ENCODE results near the gene ANKRD6.

The ANKRD6 gene

DNA sequence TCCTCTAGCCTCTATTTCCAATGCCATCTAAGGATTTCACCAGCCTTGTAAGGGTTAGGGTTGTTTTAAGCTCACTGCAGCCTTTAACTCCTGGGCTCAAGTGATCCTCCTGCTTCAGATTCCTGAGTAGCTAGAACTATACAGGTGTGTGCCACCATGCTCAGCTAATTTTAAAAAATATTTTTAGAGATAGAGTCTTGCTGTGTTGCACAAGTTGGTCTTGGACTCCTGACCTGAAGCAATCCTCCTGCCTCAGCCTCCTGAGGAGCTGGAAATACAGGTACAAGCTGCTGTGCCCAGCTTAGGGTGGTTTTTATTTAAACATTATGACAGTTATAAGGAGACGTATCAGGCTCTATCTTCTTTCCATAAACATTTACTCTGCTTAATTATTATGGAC is 26.5 kb downstream of the ANKRD6 start:
- DNase-seq (ENCODE audit: low spot score in 2 of 2) (no peak), ATAC-seq (replicated peaks; ENCODE audit: extremely low read depth, poor library complexity, severe bottlenecking) (no peak)
- no peaks in the 10 kb centered on the region for H3K4me1 Mint-ChIP-seq
- no peaks in the 10 kb centered on the region for H3K27me3 Mint-ChIP-seq
- H3K27ac Mint-ChIP-seq (ENCODE audit: low read depth) = no peak overlapping the region
- H3K9me3 Mint-ChIP-seq = no peaks in the 10 kb centered on the region
- no peaks in the 10 kb centered on the region for H3K36me3 Mint-ChIP-seq (ENCODE audit: insufficient read depth)
- no peak overlapping the region for H3K4me3 Mint-ChIP-seq

- Mint-ChIP-seq H3K27ac (ENCODE audit: low read depth) (no peak overlapping the region), H3K4me3 (no peak overlapping the region), H3K27me3 (no peaks in the 10 kb centered on the region), H3K36me3 (ENCODE audit: insufficient read depth) (no peaks in the 10 kb centered on the region), H3K9me3 (no peaks in the 10 kb centered on the region), H3K4me1 (no peaks in the 10 kb centered on the region)
- DNase-seq (ENCODE audit: low spot score in 2 of 2) = no peak
- no peak for ATAC-seq (replicated peaks; ENCODE audit: extremely low read depth, poor library complexity, severe bottlenecking)
Measured at GRCh38 chr6:89460713-89461112, 27.8 kb downstream of the ANKRD6 start.

DNA sequence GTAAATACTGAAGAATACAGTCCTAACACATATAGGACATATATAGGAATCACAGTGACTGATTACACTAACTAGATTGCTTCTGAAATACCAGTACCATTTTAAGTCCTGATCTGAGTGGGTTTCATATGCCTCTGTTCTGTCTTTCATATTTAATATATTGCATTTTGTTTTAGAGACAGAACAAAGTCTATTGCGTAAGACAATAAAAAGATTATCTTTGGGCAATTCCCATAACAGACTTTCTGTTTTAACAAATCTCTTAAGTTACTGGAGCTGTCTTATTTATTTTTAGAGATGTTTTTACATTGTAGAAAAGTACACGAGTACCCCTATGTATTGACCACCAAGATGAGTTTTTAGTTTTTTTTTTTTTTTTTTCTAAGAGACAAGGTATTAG is 29.6 kb downstream of the ANKRD6 start:
- Mint-ChIP-seq H3K36me3 (ENCODE audit: insufficient read depth) (no peaks in the 10 kb centered on the region), H3K27me3 (no peaks in the 10 kb centered on the region), H3K27ac (ENCODE audit: low read depth) (no peak overlapping the region), H3K4me1 (no peaks in the 10 kb centered on the region), H3K4me3 (no peak overlapping the region), H3K9me3 (no peaks in the 10 kb centered on the region)
- ATAC-seq (replicated peaks; ENCODE audit: extremely low read depth, poor library complexity, severe bottlenecking) (no peak), DNase-seq (ENCODE audit: low spot score in 2 of 2) (no peak)

DNA sequence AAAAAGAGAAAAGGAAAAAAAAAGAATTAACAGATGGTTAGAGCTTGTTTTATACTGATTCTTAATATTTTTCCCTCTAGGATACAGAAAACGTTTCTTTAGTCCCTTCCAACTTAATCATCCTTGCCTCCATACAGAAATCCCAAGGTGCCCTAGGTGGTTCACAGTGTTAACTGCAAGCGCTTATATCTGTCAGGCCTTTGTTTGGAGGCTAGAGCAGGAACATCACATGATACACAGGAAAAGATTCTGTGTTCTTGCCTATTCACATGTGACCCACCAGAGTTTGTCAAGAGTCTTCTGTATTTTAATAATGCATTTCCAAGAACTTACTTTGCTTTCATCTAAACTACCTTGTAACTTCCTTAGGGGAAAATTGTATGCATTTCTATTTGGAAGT is 31.3 kb downstream of the ANKRD6 start:
- no peak overlapping the region for H3K27ac Mint-ChIP-seq (ENCODE audit: low read depth)
- no peaks in the 10 kb centered on the region for H3K27me3 Mint-ChIP-seq
- H3K4me3 Mint-ChIP-seq = no peak overlapping the region
- DNase-seq (ENCODE audit: low spot score in 2 of 2) = no peak
- H3K4me1 Mint-ChIP-seq = no peaks in the 10 kb centered on the region
- no peaks in the 10 kb centered on the region for H3K36me3 Mint-ChIP-seq (ENCODE audit: insufficient read depth)
- H3K9me3 Mint-ChIP-seq = no peaks in the 10 kb centered on the region
- ATAC-seq (replicated peaks; ENCODE audit: extremely low read depth, poor library complexity, severe bottlenecking) = no peak

DNA sequence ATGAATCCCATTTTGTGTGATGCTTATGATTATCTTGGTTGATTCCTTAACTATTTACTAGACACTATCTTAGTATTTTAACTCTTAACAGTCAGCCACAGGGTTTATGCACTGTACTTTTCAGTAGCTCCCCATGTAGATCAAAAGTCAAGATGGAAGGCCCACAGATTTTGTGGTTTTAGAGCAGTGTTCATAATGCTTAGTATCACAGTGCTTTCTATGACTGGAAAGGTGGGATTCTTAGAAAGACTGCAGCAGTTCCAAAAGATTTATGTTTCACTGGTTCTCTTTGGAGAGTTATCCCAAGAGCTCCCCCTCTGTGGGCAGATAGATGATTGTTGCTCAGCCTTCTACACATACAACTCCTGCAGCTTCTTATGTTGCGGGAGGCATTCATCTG is 34.5 kb downstream of the ANKRD6 start:
- H3K36me3 Mint-ChIP-seq (ENCODE audit: insufficient read depth) = peaks cover 1% of the 10 kb centered on the region
- H3K4me3 Mint-ChIP-seq = no peak overlapping the region
- H3K27ac Mint-ChIP-seq (ENCODE audit: low read depth) = no peak overlapping the region
- ATAC-seq (replicated peaks; ENCODE audit: extremely low read depth, poor library complexity, severe bottlenecking) (no peak), DNase-seq (ENCODE audit: low spot score in 2 of 2) (no peak)
- H3K27me3 Mint-ChIP-seq = no peaks in the 10 kb centered on the region
- H3K4me1 Mint-ChIP-seq = no peaks in the 10 kb centered on the region
- no peaks in the 10 kb centered on the region for H3K9me3 Mint-ChIP-seq

DNA sequence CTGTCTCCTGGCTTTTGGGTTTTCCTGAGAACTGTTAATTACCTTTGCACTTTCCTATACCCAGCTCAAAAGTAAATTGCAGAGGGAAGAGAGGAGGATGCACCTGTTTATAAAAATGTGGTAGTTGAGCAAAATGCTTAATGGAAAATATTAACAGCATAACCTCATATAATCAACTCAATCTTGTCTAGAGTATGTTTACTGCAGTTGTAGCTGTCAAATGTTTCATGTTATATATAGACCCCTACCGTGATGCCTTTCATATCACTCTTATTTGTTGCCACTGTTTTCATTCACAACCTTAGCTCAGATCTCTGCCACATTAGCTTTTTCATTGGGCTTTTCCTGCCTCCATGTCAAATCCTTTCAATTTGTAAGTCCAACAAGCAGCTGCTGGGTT is 36.0 kb downstream of the ANKRD6 start:
- DNase-seq (ENCODE audit: low spot score in 2 of 2) (no peak), ATAC-seq (replicated peaks; ENCODE audit: extremely low read depth, poor library complexity, severe bottlenecking) (no peak)
- Mint-ChIP-seq H3K27ac (ENCODE audit: low read depth) (no peak overlapping the region), H3K9me3 (no peaks in the 10 kb centered on the region), H3K4me3 (no peak overlapping the region), H3K27me3 (no peaks in the 10 kb centered on the region), H3K36me3 (ENCODE audit: insufficient read depth) (peaks cover 1% of the 10 kb centered on the region), H3K4me1 (peaks cover 2% of the 10 kb centered on the region)

GRCh38 chr6:89471287-89471867 is 38.4 kb downstream of the ANKRD6 start:
- Mint-ChIP-seq H3K4me3 (no peak overlapping the region), H3K27me3 (no peaks in the 10 kb centered on the region), H3K9me3 (no peaks in the 10 kb centered on the region), H3K27ac (ENCODE audit: low read depth) (no peak overlapping the region), H3K36me3 (ENCODE audit: insufficient read depth) (peaks cover 1% of the 10 kb centered on the region), H3K4me1 (peaks cover 17% of the 10 kb centered on the region)
- no peak for DNase-seq (ENCODE audit: low spot score in 2 of 2)
- no peak for ATAC-seq (replicated peaks; ENCODE audit: extremely low read depth, poor library complexity, severe bottlenecking)

DNA sequence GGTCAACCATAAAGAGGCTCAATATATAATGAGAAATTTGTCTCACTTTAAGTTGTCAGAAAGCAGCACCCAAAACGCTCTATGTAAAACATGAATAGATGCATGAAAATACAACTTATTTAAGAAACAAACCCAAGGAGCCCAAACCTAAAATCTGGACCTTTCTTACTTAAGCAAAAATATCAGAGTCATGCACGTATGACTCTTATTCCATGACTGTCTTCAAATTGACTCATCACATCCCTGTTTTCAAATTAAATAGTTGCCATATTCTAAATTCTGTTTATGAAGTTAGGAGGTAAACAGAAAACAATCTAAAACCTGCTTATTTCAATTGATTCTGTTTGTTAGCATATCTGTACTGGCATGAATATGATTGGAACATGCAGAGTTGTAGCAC is 42.1 kb downstream of the ANKRD6 start:
- peaks cover 17% of the 10 kb centered on the region for H3K4me1 Mint-ChIP-seq
- peaks cover 1% of the 10 kb centered on the region for H3K36me3 Mint-ChIP-seq (ENCODE audit: insufficient read depth)
- H3K27ac Mint-ChIP-seq (ENCODE audit: low read depth) = peak overlapping the region; percentile 23
- peak overlapping the region; percentile 59 for H3K4me3 Mint-ChIP-seq
- H3K27me3 Mint-ChIP-seq = no peaks in the 10 kb centered on the region
- no peaks in the 10 kb centered on the region for H3K9me3 Mint-ChIP-seq
- DNase-seq (ENCODE audit: low spot score in 2 of 2) (no peak), ATAC-seq (replicated peaks; ENCODE audit: extremely low read depth, poor library complexity, severe bottlenecking) (no peak)

GRCh38 chr6:89475634-89476033 is 42.7 kb downstream of the ANKRD6 start:
- Mint-ChIP-seq H3K27ac (ENCODE audit: low read depth) (peak overlapping the region; percentile 23), H3K9me3 (no peaks in the 10 kb centered on the region), H3K36me3 (ENCODE audit: insufficient read depth) (peaks cover 1% of the 10 kb centered on the region), H3K27me3 (no peaks in the 10 kb centered on the region), H3K4me3 (peak overlapping the region; percentile 59), H3K4me1 (peaks cover 17% of the 10 kb centered on the region)
- ATAC-seq (replicated peaks; ENCODE audit: extremely low read depth, poor library complexity, severe bottlenecking) = peak; percentile 77
- peak in 1 of 2 donors; percentile 18 for DNase-seq (ENCODE audit: low spot score in 2 of 2)

- ATAC-seq (replicated peaks; ENCODE audit: extremely low read depth, poor library complexity, severe bottlenecking) (no peak), DNase-seq (ENCODE audit: low spot score in 2 of 2) (no peak)
- H3K27ac Mint-ChIP-seq (ENCODE audit: low read depth) = no peak overlapping the region
- peaks cover 6% of the 10 kb centered on the region for H3K4me1 Mint-ChIP-seq
- peaks cover 7% of the 10 kb centered on the region for H3K27me3 Mint-ChIP-seq
- H3K9me3 Mint-ChIP-seq = no peaks in the 10 kb centered on the region
- no peaks in the 10 kb centered on the region for H3K36me3 Mint-ChIP-seq (ENCODE audit: insufficient read depth)
- H3K4me3 Mint-ChIP-seq = no peak overlapping the region
Measured at GRCh38 chr6:89479897-89480296, 46.9 kb downstream of the ANKRD6 start.

- ATAC-seq (replicated peaks; ENCODE audit: extremely low read depth, poor library complexity, severe bottlenecking) (no peak), DNase-seq (ENCODE audit: low spot score in 2 of 2) (no peak)
- H3K36me3 Mint-ChIP-seq (ENCODE audit: insufficient read depth) = no peaks in the 10 kb centered on the region
- no peak overlapping the region for H3K4me3 Mint-ChIP-seq
- H3K9me3 Mint-ChIP-seq = no peaks in the 10 kb centered on the region
- no peak overlapping the region for H3K27ac Mint-ChIP-seq (ENCODE audit: low read depth)
- no peaks in the 10 kb centered on the region for H3K4me1 Mint-ChIP-seq
- peaks cover 7% of the 10 kb centered on the region for H3K27me3 Mint-ChIP-seq
Measured at GRCh38 chr6:89481695-89482094, 48.7 kb downstream of the ANKRD6 start.

DNA sequence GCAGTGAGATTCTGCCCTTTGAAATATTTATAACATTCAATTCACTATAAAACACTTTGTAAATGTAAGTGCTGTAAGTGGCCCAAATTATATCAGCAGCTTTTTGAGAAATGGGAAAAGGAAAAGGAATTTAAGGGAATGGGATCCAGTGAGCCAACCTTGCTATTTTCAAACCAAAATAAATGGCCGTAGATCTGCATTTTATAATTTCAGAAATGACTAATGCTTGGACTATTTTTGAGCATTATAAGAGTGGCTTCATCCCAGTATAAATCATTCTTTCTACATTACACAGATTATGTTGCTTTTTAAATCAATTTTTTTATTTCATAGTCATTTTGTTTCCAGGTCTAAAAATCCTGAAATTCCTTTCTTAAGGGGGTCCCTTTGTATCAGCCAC is 49.2 kb downstream of the ANKRD6 start:
- Mint-ChIP-seq H3K4me1 (no peaks in the 10 kb centered on the region), H3K27ac (ENCODE audit: low read depth) (no peak overlapping the region), H3K9me3 (no peaks in the 10 kb centered on the region), H3K4me3 (no peak overlapping the region), H3K36me3 (ENCODE audit: insufficient read depth) (no peaks in the 10 kb centered on the region), H3K27me3 (peaks cover 7% of the 10 kb centered on the region)
- ATAC-seq (replicated peaks; ENCODE audit: extremely low read depth, poor library complexity, severe bottlenecking) (no peak), DNase-seq (ENCODE audit: low spot score in 2 of 2) (no peak)

DNA sequence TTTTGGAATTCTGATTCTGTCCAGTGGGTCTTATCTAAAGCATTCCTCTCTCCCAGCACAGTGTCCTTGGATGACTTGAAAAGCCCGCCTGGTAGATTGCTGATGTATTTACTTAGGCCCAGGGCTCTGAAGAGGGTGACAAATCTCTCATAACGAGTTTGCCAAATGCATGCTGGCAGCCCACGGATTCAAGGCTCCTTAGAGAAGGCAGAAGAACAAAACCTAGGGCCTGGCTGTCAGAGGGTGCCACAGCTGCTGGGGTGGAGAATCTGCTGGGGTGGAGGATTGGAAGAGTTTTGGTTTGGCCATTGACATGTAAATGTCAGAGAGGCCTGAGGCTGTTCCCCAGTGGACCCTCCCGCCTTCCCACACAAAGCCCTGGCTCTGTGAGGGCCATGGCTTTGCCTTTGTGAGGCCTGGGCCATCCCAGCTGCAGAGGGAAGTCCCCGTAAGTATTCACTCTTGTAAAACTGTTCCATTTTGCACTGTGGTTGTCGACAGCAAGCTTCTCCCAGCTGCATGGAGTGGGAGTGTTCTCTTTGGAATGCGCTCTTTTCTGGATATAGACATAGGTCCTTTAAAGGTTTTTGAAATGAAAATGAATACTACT is 50.3 kb downstream of the ANKRD6 start:
- Mint-ChIP-seq H3K36me3 (ENCODE audit: insufficient read depth) (no peaks in the 10 kb centered on the region), H3K4me3 (no peak overlapping the region), H3K27me3 (peaks cover 7% of the 10 kb centered on the region), H3K4me1 (no peaks in the 10 kb centered on the region), H3K27ac (ENCODE audit: low read depth) (no peak overlapping the region), H3K9me3 (no peaks in the 10 kb centered on the region)
- ATAC-seq (replicated peaks; ENCODE audit: extremely low read depth, poor library complexity, severe bottlenecking) (no peak), DNase-seq (ENCODE audit: low spot score in 2 of 2) (no peak)
